Skeletal muscle cell (primary cell): ENCODE measurements around the gene SSNA1.

Source experiments
- DNase-seq: peaks from one replicate; pipeline ENCODE4 v3.0.0-alpha.2; 2010; ENCODE audit warnings: low read depth
- H3K4me3 ChIP-seq: 2 replicates; pipeline ENCODE4 v1.5.1; 2011; ENCODE audit warnings: low read depth, mild to moderate bottlenecking, control low read depth, low read length, moderate library complexity

SSNA1 gene

DNA sequence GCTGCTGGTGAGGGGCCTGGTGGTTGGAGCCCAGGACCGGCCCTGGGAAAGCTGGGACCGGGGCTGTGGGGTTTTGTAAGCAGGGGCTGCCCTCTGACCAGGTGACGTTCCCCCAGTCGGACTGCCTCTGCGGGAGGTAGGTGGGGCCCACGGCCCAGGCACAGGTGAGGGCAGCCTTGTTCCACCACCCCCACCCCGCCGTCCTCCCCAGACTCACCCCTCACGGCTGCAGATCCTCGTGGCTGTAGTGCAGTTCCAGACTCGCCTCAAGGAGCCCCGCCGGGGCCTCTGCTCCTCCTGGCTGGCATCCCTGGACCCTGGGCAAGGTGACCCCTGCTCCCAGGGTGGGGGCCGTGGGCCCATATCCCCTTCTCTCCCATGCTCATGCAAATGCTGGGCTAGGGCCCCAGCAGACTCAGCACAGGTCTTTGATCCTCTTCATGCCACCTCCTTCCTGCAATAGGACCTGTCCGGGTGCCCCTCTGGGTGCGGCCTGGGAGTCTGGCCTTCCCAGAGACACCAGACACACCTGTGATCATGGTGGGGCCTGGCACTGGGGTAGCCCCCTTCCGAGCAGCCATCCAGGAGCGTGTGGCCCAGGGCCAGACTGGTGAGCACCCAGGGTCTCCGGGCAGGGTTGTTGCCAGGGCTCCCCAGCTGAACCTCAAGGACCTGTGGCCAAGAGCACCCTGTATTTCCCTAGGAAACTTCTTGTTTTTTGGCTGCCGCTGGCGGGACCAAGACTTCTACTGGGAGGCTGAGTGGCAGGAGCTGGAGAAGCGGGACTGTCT lies 26.9 kb downstream of the SSNA1 start:
- DNase-seq, result no peak
- no peak overlapping the region for H3K4me3 ChIP-seq

DNA sequence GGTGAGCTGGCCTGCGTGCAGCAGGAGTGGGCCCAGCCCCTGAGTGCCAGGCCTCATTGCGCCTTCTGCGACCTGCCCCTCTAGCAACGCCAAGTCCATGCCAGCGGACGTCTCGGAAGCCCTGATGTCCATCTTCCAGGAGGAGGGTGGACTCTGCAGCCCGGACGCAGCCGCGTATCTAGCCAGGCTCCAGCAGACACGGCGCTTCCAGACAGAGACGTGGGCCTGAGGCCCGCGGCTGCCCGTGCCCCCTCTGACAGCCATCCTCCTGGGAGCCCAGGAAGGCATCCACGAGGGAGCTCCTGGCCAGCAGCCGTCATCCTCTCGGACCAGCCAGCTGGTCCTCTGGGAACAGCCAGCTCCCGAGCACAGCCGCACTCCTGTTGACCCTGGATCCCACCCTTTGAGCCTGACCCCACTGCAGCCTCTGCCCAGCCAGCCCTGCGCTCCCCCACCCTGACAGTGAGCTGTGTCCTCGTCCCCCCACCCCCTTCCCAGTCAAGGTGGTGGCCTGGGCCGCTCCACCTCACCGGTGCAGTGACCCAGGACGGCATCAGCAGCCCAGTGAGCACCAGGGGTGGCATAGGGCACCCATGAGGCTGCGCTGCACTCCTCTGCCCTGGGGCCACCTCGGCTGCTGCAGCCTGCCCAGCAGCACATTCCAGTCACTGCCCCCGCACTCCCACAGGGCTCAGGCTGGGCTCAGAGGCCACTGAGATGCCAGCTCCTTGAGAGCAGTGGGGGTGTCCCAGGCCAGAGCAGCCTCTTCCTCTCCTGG lies 27.9 kb downstream of the SSNA1 start:
- H3K4me3 ChIP-seq, result no peak overlapping the region
- no peak for DNase-seq

DNA sequence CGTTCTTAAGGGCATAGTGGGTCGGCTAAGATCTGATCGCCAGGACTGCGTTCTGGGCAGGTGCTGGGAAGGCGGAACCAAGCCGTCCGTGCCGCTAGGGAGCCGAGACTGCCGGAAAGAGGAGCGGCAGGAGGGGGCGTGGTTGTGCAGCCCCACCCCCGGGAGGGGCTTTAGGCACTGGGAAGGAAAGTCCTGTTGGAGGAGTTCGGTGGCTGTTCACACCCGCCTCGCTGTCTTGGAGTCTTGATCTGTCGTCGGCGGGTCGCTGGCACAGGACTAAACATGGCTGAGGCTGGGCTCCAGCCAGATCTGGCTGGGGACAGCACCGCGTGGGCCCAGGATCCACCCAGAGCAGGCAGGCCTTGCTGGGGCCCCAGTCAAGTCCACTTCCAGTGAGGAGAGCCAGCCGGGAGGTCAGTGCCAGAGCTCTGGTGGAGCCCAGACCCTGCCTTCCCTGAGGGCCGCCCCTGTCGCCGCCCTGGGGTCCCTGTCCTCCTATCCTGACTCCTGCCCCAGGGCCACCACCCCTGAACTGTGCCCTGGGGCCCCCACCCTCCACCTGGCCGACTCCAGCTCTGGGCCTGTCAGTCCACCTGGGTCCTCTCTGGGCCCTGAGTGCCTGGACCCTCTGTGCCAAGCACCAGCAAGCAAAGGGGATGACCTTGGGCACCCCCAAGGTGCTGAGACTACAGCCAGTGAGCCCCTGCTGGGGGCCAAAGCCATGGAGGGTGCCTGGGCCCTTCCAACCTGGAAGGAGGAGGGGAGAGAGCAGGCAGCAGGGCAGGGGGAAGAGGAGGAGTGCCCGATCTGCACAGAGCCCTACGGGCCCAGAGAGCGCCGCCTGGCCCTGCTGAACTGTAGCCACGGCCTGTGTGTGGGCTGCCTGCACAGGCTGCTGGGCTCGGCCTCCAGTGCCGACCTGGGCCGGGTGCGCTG lies 29.1 kb downstream of the SSNA1 start:
- H3K4me3 ChIP-seq, result no peak overlapping the region
- no peak for DNase-seq

DNA sequence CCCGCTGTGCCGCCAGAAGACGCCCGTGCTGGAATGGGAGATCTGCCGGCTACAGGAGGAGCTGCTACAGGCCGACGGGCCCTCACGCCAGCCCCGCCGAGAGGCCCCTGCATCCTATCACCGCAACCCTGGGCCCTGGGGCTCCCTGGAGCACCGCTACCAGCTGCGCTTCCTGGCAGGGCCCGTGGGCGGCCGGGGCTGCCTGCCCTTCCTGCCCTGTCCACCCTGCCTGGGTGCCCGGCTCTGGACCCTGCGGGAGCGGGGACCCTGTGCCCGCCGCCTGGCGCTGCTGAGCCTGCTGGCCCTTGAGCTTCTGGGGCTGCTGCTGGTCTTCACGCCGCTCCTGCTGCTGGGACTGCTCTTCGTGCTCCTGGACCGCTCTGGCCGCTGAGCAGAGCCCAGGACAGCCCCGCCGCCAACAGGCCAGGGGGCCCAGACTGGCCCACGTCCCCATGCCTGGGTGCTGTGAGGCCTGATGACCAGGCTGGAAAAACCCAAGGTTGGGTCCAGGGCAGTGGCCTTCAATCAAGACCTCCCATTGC lies 29.8 kb downstream of the SSNA1 start:
- no peak overlapping the region for H3K4me3 ChIP-seq
- no peak for DNase-seq

DNA sequence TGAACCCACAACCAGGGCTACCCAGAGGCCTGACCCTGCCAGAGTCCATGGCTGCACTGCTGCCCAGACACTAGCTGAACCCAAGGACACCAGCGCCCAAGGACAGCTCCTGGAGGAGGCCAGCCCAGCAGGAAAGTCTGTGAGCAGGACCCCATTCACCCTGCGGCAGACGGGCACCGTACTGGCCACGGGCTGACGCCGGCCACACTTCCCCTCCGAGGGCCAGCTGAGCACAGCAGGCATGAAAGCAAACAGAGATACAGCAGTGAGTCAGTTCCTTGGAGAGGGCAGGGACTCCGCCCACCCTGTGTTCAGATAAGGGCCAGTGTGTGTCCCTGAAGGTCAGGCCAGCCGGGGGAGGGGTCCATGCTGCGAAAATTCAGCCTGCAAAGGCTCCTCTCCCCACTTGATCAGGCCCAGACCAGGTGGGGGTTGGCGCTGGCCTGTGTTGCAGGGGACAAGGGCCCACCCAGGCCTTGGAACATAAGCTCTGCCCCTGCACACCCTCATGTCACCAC lies 30.3 kb downstream of the SSNA1 start:
- no peak for DNase-seq
- no peak overlapping the region for H3K4me3 ChIP-seq

- no peak overlapping the region for H3K4me3 ChIP-seq
- DNase-seq, result no peak
Observed at GRCh38 chr9:137219757-137220316, 31.4 kb downstream of the SSNA1 start.

GRCh38 chr9:137220317-137221094 lies 32.0 kb downstream of the SSNA1 start:
- H3K4me3 ChIP-seq, result no peak overlapping the region
- DNase-seq, result no peak

DNA sequence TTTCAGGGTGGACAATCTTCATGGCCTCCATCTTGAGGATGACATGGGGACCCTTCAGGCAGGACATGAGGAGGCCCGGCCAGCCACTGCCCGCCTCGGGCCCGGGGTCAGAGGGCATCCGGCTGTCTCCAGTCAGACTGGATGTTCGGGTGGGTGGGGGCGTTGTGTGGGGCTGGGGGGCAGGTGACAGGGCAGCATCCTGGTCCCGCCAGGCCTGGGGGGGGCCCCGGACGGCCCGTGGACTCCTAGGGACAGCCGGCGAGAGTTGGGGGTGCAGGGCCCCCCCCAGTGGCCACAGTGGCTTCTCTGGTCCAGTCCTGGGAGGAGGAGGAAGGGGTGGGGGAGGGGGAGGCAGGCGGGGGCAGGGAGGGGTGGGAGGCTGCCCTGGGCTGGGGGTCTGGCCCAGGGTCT lies 32.6 kb downstream of the SSNA1 start:
- H3K4me3 ChIP-seq, result no peak overlapping the region
- DNase-seq, result no peak

GRCh38 chr9:137221506-137222111 lies 33.1 kb downstream of the SSNA1 start:
- H3K4me3 ChIP-seq, result peak overlapping the region; percentile 32
- no peak for DNase-seq

DNA sequence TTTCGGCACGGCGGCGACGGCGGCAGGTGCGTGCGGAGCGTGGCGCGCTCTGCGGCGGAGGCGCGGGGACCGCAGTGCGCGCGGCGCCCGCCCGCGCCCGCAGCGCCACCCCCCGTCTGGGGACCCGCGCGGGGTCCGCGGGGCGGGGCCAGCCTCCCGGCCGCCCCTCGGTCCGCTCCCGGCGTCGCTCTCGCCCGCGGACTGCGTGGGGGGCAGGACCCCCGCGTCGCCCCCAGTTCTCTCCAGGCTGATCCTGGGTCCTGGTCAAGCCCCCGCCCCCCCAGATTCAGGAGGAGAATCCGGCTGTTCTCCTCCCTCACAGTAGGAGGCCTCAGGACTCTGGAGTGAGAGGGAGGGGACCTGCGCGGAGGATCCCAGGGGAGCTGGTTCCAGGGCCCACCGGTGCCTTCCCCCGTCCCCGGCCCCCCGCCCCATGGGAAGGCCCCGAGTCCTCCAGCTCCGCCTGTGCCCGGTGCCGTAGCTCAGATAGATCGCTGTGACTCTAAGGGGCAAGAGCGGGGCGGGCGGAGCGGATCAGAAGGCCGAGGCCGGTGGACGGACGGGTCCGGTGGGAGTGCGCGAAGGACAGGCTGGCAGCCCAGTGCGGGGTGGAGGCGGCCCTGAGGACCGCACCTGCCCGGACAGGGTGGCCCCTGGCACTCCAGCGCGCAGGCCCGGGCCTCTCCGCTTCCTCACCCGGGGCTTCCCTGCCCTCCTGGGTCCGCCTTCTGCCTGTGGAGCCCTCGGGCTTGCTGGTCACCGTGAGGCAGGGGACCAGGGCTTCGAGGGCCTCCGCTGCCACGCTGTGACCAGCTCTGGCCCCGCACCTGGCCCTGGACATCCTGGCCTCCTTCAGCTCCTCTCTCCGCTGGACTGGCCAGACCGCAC lies 34.0 kb downstream of the SSNA1 start, which contains the start of gene RNF208:
RNF208 (minus strand) TSS at position 51 of the 888 bp plus-strand sequence. CDS start 1,028 bp downstream, outside the sequence.
- H3K4me3 ChIP-seq, result peak within 1 kb of the TSS; percentile 73
- DNase-seq, result no peak

- peak overlapping the region; percentile 73 for H3K4me3 ChIP-seq
- DNase-seq, result peak; percentile 88
Observed at GRCh38 chr9:137223078-137223970, 34.8 kb downstream of the SSNA1 start.

DNA sequence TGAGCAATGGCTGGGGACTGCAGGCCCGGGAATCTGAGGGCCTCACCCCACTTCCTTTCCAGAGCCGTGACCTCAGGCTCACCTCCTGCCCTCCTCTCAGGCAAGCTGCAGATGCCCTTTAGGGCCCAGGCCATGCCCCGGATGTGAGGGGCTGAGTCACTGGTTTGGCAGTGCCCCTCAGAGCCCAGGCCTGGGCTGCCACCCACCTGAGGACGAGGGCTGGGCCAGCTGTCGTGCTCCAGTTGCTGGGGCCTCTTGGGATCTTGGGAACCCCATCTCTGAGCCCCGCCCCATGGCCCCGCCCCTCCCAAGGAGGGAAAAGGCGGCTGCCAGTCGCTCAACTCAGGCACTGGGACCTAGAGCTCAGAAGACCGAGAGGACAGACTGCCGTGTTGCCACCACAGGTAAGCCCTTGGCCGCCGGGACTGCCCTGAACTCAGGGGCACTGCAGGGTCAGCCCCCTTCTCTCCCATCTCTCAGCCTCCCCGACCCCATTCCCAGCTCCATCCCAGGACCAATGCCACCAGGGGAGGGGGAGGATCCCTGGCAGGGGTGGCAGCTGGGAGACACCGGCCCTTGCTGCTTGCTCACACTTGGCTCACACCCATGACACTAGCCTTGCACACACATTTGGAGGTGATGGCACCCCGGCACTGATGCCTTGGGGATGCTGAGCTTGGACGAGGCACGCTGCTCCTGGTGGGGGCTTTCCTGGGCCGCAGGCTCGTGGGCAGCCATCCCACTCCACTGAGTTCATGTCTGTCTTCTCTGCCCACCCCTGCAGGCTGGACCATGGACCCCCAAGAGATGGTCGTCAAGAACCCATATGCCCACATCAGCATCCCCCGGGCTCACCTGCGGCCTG lies 36.6 kb downstream of the SSNA1 start, which contains the start of gene CYSRT1:
CYSRT1 (plus strand) TSS at position 345 of the 865 bp plus-strand sequence; CDS start at position 793, 448 bp downstream.
- peak within 1 kb of the TSS; percentile 73 for H3K4me3 ChIP-seq
- no peak for DNase-seq

GRCh38 chr9:137225699-137226331 lies 37.3 kb downstream of the SSNA1 start:
- no peak overlapping the region for H3K4me3 ChIP-seq

GRCh38 chr9:137226338-137227053 lies 38.0 kb downstream of the SSNA1 start:
- H3K4me3 ChIP-seq, result no peak overlapping the region
- no peak for DNase-seq

More at GRCh38 chr9:137225699-137226331, 37.3 kb downstream of the SSNA1 start:
- no peak for DNase-seq
